Measurements from ENCODE around the gene ZMAT3. TPM values are rescaled to one million over a fixed set of nuclear protein-coding genes. Genes with fewer than 3 reads are reported as not detected.

The ZMAT3 gene
- total and polyA plus RNA-seq, 2 of the 8 experiments (the other 6 are each of a cell fraction or from before 2014, with no cell fraction given): 5.0 to 9.2 TPM

GRCh38 chr3:178996399-178996798 is 75.2 kb downstream of the ZMAT3 start:
- CTCF ChIA-PET (ENCODE audit: partially characterized antibody): no interaction called here
- H2BK20ac ChIP-seq (ENCODE audit: low read length): no peak overlapping the region
- DNase-seq (ENCODE audit: low read depth in 1 of 2, low spot score in 2 of 2): no peak
- TF ChIP-seq RBBP5 (IDR thresholded peaks at IDR 0.05; ENCODE audit: borderline replicate concordance, low read depth, low read length): no peak
- TF ChIP-seq TBP (IDR thresholded peaks at IDR 0.05; ENCODE audit: low read depth, low read length): no peak
- TF ChIP-seq, protein P1, sequence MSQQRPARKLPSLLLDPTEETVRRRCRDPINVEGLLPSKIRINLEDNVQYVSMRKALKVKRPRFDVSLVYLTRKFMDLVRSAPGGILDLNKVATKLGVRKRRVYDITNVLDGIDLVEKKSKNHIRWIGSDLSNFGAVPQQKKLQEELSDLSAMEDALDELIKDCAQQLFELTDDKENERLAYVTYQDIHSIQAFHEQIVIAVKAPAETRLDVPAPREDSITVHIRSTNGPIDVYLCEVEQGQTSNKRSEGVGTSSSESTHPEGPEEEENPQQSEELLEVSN (IDR thresholded peaks at IDR 0.05): no peak
- no peak for TF ChIP-seq GTF2F1 (IDR thresholded peaks at IDR 0.05; ENCODE audit: borderline replicate concordance, low read depth, low read length)
- TF ChIP-seq, protein P2, sequence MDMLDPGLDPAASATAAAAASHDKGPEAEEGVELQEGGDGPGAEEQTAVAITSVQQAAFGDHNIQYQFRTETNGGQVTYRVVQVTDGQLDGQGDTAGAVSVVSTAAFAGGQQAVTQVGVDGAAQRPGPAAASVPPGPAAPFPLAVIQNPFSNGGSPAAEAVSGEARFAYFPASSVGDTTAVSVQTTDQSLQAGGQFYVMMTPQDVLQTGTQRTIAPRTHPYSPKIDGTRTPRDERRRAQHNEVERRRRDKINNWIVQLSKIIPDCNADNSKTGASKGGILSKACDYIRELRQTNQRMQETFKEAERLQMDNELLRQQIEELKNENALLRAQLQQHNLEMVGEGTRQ (IDR thresholded peaks at IDR 0.05; ENCODE audit: low read length): no peak
- TF ChIP-seq SIN3A (conservative IDR thresholded peaks at IDR 0.05 in 1 of 2, IDR thresholded peaks at IDR 0.05 in 1 of 2; ENCODE audit: low read depth in 1 of 2, low read length in 2 of 2): no peak
- TF ChIP-seq CBX5 (IDR thresholded peaks at IDR 0.05; ENCODE audit: low read depth, low read length): no peak
- TF ChIP-seq NANOG (IDR thresholded peaks at IDR 0.05; ENCODE audit: insufficient read depth, low read depth, low read length, poor library complexity, severe bottlenecking): no peak
- TF ChIP-seq TAF1 (IDR thresholded peaks at IDR 0.05; ENCODE audit: low read depth, low read length): no peak
- TF ChIP-seq SP2 (IDR thresholded peaks at IDR 0.05; ENCODE audit: low read length): no peak
- no peak for TF ChIP-seq RNF2 (IDR thresholded peaks at IDR 0.05; ENCODE audit: borderline replicate concordance, low read depth, low read length, missing control alignments, poor library complexity, severe bottlenecking)
- no peak for TF ChIP-seq KDM5A (IDR thresholded peaks at IDR 0.05; ENCODE audit: low read length)

More at GRCh38 chr3:178996399-178996798, 75.2 kb downstream of the ZMAT3 start:
- no peak overlapping the region for H4K91ac ChIP-seq (replicated peaks; ENCODE audit: insufficient read length, low read length)
- no peaks in the 10 kb centered on the region for H4K20me1 ChIP-seq (replicated peaks in 1 of 2; ENCODE audit: control insufficient read depth in 1 of 2, insufficient read depth in 2 of 2, low read length in 2 of 2)
- no peaks in the 10 kb centered on the region for H3K23me2 ChIP-seq (ENCODE audit: low read depth, low read length)
- POLR2A ChIA-PET (ENCODE audit: partially characterized antibody): no interaction called here
- H3K79me1 ChIP-seq (ENCODE audit: low read depth, low read length): no peaks in the 10 kb centered on the region
- peaks cover 0 to 2% of the 10 kb centered on the region in 2 experiments; a peak in 1 of 4 replicates for H3K9me3 ChIP-seq (ENCODE audit: insufficient read depth in 2 of 2, low read depth in 1 of 2, low read length in 1 of 2)
- no peak overlapping the region for H3K14ac ChIP-seq (ENCODE audit: insufficient read length)
- H3K4me1 ChIP-seq (replicated peaks in 1 of 4; ENCODE audit: control insufficient read depth in 3 of 4, insufficient read depth in 4 of 4, low read length in 3 of 4): 0 out of 7 replicates have a peak, but pooled peaks cover 0 to 2% (median 0%) of the 10 kb centered on the region in 4 experiments
- 93% methylated on average over 2 of the region's 2 CpGs; no CpG with 5 or more reads in 1 of the 2 experiments for WGBS, 2 experiments (ENCODE audit: extremely low coverage in 1 of 2, insufficient coverage in 1 of 2, insufficient read length in 1 of 2, insufficient replicate concordance in 2 of 2, low coverage in 1 of 2, low lambda C conversion rate in 2 of 2, missing lambda C conversion rate in 1 of 2)
- no peak overlapping the region for H3K23ac ChIP-seq (ENCODE audit: insufficient read length)
- no peak overlapping the region for H3K4ac ChIP-seq (replicated peaks; ENCODE audit: insufficient read length, low read depth, low read length)
- H3K79me2 ChIP-seq (ENCODE audit: control insufficient read depth in 1 of 2, insufficient read depth in 2 of 2, low read length in 2 of 2): no peaks in the 10 kb centered on the region
- H4K8ac ChIP-seq (ENCODE audit: extremely low read depth, insufficient read depth, low read length): no peak overlapping the region
- H2BK15ac ChIP-seq (ENCODE audit: low read length): no peak overlapping the region
- FAIRE-seq: no peak
- no peak overlapping the region for H3K4me3 ChIP-seq (ENCODE audit: extremely low read depth in 1 of 4, insufficient read depth in 2 of 4, low read depth in 3 of 4, low read length in 4 of 4)
- no peak overlapping the region for H2AFZ ChIP-seq (ENCODE audit: low read length)
- H3K18ac ChIP-seq (ENCODE audit: extremely low read depth, low read length): no peak overlapping the region
- H4K5ac ChIP-seq (ENCODE audit: insufficient read length, low read depth, low read length): no peak overlapping the region
- no peak overlapping the region for H3K9ac ChIP-seq (replicated peaks in 1 of 4; ENCODE audit: extremely low read depth in 1 of 4, low read depth in 3 of 4, low read length in 3 of 4)
- H2BK120ac ChIP-seq (replicated peaks; ENCODE audit: low read depth, low read length): no peak overlapping the region
- no peak overlapping the region for H3K27ac ChIP-seq (ENCODE audit: low read depth, low read length)
- no peak overlapping the region for H3K4me2 ChIP-seq (ENCODE audit: insufficient read depth in 1 of 2, low read depth in 2 of 2, low read length in 2 of 2)
- no peaks in the 10 kb centered on the region for H3K27me3 ChIP-seq (replicated peaks in 1 of 4; ENCODE audit: control insufficient read depth in 3 of 4, extremely low read depth in 1 of 4, insufficient read depth in 3 of 4, low read length in 3 of 4)
- H2BK5ac ChIP-seq (ENCODE audit: low read depth, low read length): no peak overlapping the region
- H2BK12ac ChIP-seq (ENCODE audit: low read depth, low read length): no peak overlapping the region
- no peaks in the 10 kb centered on the region for H3K36me3 ChIP-seq (ENCODE audit: control insufficient read depth in 2 of 4, insufficient read depth in 4 of 4, low read length in 3 of 4)
- H2AK5ac ChIP-seq (ENCODE audit: low read depth, low read length): no peak overlapping the region
- H3K56ac ChIP-seq (replicated peaks; ENCODE audit: insufficient read length, low read depth, low read length): no peak overlapping the region
